Esophagus squamous epithelium (tissue), 4 donors: ENCODE data around the gene CPED1.

Experiments
- CTCF ChIP-seq, 6 experiments: fragments of 450-650 bp in 4 of 6; fragments of 200-600 bp in 2 of 6; sonication (generic) in 2 of 6; IDR thresholded peaks; one replicate each; pipeline ENCODE4 v1.5.1; 2016 to 2019; ENCODE audit warnings: antibody characterized with exemption in 6 of 6, mild to moderate bottlenecking in 4 of 6, moderate library complexity in 4 of 6
- POLR2A ChIP-seq, 4 donors: fragments of 450-650 bp; IDR thresholded peaks; one replicate each; pipeline ENCODE4 v1.6.1; 2017; ENCODE audit warnings: antibody characterized with exemption in 4 of 4, mild to moderate bottlenecking in 4 of 4, moderate library complexity in 3 of 4

- TF ChIP-seq CTCF (IDR thresholded peaks at IDR 0.05) (no peak), POLR2A (IDR thresholded peaks at IDR 0.05) (no peak)
These were observed 20.3 kb downstream of the CPED1 start for GRCh38 chr7:121008816-121009215.
